B cell (primary cell): ENCODE results near the gene STPG3. TPM values are rescaled to one million over a fixed set of nuclear protein-coding genes. Genes with fewer than 3 reads are reported as not detected.

Experiments used
- ATAC-seq: fragments of 200-7000 bp; cut with Tn5 transposase; one replicate; pipeline ENCODE4 v1.10.0; 2021; ENCODE audit warnings: low read depth, mild to moderate bottlenecking, moderate number of reproducible peaks, moderate library complexity
- CTCF ChIA-PET: fragments of 350-600 bp; sonication (Branson Sonifier 250); formaldehyde crosslinking; loops from one replicate; lab custom pipeline; 2021; ENCODE audit warnings: antibody characterized with exemption, inconsistent platforms; lab: Charles Lee
- POLR2A ChIA-PET: fragments of 350-600 bp; sonication (Branson Sonifier 250); formaldehyde crosslinking; loops from one replicate; lab custom pipeline; 2021; ENCODE audit warnings: antibody characterized with exemption; lab: Charles Lee
- DNase-seq: peaks from one replicate; pipeline ENCODE4 v3.0.0; 2013
- H2AFZ ChIP-seq: 2 replicates; pipeline ENCODE4 v1.6.1; 2012; ENCODE audit warnings: mild to moderate bottlenecking, low read depth, low read length; ENCODE audit not compliant: insufficient read depth, poor library complexity, severe bottlenecking
- H3K27ac ChIP-seq, 2 donors: 1 replicate in 1 of 2; 2 replicates in 1 of 2; pipeline ENCODE4 v1.5.1; 2012 to 2013; ENCODE audit warnings: low read length in 2 of 2, mild to moderate bottlenecking in 2 of 2, moderate library complexity in 1 of 2
- H3K27me3 ChIP-seq, 4 experiments: fragments of 200-600 bp in 1 of 4; sonication (generic) in 1 of 4; replicated peaks in 1 of 4; 1 replicate in 2 of 4; 2 replicates in 2 of 4; pipeline versions ENCODE4 v1.6.1 to v1.7.0; 2013 to 2016; ENCODE audit warnings: low read length in 3 of 4, mild to moderate bottlenecking in 2 of 4, mixed read lengths in 1 of 4, moderate library complexity in 1 of 4; ENCODE audit not compliant: insufficient read depth in 4 of 4, control insufficient read depth in 3 of 4; ENCODE audit errors: control extremely low read depth in 1 of 4
- H3K36me3 ChIP-seq, 2 experiments: replicated peaks in 1 of 2; 1 replicate in 1 of 2; 2 replicates in 1 of 2; pipeline versions ENCODE4 v1.6.1 to v1.7.1; 2013; ENCODE audit warnings: low read length in 1 of 2; ENCODE audit not compliant: insufficient read depth in 2 of 2, control insufficient read depth in 1 of 2; ENCODE audit errors: control extremely low read depth in 1 of 2, extremely low read depth in 1 of 2
- H3K4me1 ChIP-seq, 2 donors: fragments of 200-600 bp in 1 of 2; sonication (generic) in 1 of 2; 1 replicate in 1 of 2; 2 replicates in 1 of 2; pipeline versions ENCODE4 v1.5.1 to v1.6.1; 2013 to 2017; ENCODE audit warnings: low read length in 2 of 2; ENCODE audit not compliant: control insufficient read depth in 2 of 2, insufficient read depth in 2 of 2
- H3K4me2 ChIP-seq: replicated peaks from 2 replicates; pipeline ENCODE3; 2012; ENCODE audit warnings: mild to moderate bottlenecking, low read depth, low read length; ENCODE audit not compliant: poor library complexity, severe bottlenecking
- H3K4me3 ChIP-seq, 5 experiments: fragments of 200-600 bp in 1 of 5; sonication (generic) in 1 of 5; 1 replicate in 3 of 5; 2 replicates in 2 of 5; pipeline versions ENCODE4 v1.5.1 to v1.7.0; 2011 to 2016; ENCODE audit warnings: low read length in 4 of 5, mild to moderate bottlenecking in 4 of 5, low read depth in 2 of 5, control low read depth in 1 of 5, moderate library complexity in 1 of 5; ENCODE audit not compliant: insufficient read depth in 1 of 5; ENCODE audit errors: control extremely low read depth in 1 of 5, extremely low read depth in 1 of 5
- H3K79me2 ChIP-seq: fragments of 200-600 bp; sonication (generic); one replicate; pipeline ENCODE4 v1.6.0; 2016; ENCODE audit warnings: low read length; ENCODE audit not compliant: control insufficient read depth, insufficient read depth
- H3K9ac ChIP-seq: fragments of 200-600 bp; sonication (generic); 2 replicates; pipeline ENCODE4 v1.6.1; 2017; ENCODE audit warnings: mild to moderate bottlenecking, low read length, moderate library complexity
- H3K9me3 ChIP-seq, 3 donors: one replicate each; pipeline versions ENCODE4 v1.6.1 to v1.7.1; 2013; ENCODE audit warnings: low read length in 2 of 3; ENCODE audit not compliant: control insufficient read depth in 2 of 3, insufficient read depth in 1 of 3; ENCODE audit errors: control extremely low read depth in 1 of 3
- H4K20me1 ChIP-seq: 2 replicates; pipeline ENCODE4 v1.6.0; 2012; ENCODE audit warnings: mild to moderate bottlenecking, low read length; ENCODE audit not compliant: insufficient read depth, control insufficient read depth, poor library complexity, severe bottlenecking
- H3K27ac Mint-ChIP-seq: one replicate; pipeline ENCODE4 v1.8.0; 2021; ENCODE audit warnings: mixed read lengths
- H3K27me3 Mint-ChIP-seq: one replicate; pipeline ENCODE4 v1.8.0; 2021; ENCODE audit warnings: mixed read lengths
- H3K4me1 Mint-ChIP-seq: one replicate; pipeline ENCODE4 v1.8.0; 2021; ENCODE audit warnings: mixed read lengths
- H3K4me3 Mint-ChIP-seq: one replicate; pipeline ENCODE4 v1.8.0; 2021; ENCODE audit warnings: mixed read lengths
- H3K9me3 Mint-ChIP-seq: one replicate; pipeline ENCODE4 v1.8.0; 2022; ENCODE audit warnings: mixed read lengths; ENCODE audit not compliant: insufficient read depth
- CTCF ChIP-seq: fragments of 200-600 bp; IDR thresholded peaks from one replicate; pipeline ENCODE4 v1.8.0; 2022; ENCODE audit warnings: antibody characterized with exemption, mild to moderate bottlenecking
- EZH2 ChIP-seq: IDR thresholded peaks from 2 replicates; pipeline ENCODE4 v1.6.1; 2012; ENCODE audit warnings: borderline replicate concordance, low read depth, mild to moderate bottlenecking, moderate library complexity, low read length; ENCODE audit not compliant: insufficient read depth, poor library complexity, severe bottlenecking
- WGBS: methylation state at CpG from one replicate; pipeline ENCODE4 v1.1.5; 2013; ENCODE audit warnings: missing lambda C conversion rate; ENCODE audit not compliant: insufficient coverage; 5-methylcytosine and 5-hydroxymethylcytosine counted together
- intact Hi-C: fragments of 100-400 bp; cut with micrococcal nuclease; formaldehyde crosslinking; loops from one replicate; pipeline ENCODE4 v1.10.0; 2022
- polyA plus RNA-seq: library from polyadenylated mRNA; depleted of rRNA; stranded (reverse); fragments of >200 nt; gene quantifications from 2 replicates; pipeline ENCODE4 v1.2.3, GENCODE V29; 2012
- total RNA-seq, 2 donors: library from RNA; stranded (reverse); fragments of 120-200 nt in 1 of 2; gene quantifications; 1 replicate in 1 of 2; 2 replicates in 1 of 2; pipeline versions ENCODE4 v1.2.3 to v1.2.4, GENCODE V29; 2013 to 2022

Gene STPG3
- total and polyA plus RNA-seq, 2 donors (not counting 1 experiment from before 2014, with no cell fraction given): not detected

DNA sequence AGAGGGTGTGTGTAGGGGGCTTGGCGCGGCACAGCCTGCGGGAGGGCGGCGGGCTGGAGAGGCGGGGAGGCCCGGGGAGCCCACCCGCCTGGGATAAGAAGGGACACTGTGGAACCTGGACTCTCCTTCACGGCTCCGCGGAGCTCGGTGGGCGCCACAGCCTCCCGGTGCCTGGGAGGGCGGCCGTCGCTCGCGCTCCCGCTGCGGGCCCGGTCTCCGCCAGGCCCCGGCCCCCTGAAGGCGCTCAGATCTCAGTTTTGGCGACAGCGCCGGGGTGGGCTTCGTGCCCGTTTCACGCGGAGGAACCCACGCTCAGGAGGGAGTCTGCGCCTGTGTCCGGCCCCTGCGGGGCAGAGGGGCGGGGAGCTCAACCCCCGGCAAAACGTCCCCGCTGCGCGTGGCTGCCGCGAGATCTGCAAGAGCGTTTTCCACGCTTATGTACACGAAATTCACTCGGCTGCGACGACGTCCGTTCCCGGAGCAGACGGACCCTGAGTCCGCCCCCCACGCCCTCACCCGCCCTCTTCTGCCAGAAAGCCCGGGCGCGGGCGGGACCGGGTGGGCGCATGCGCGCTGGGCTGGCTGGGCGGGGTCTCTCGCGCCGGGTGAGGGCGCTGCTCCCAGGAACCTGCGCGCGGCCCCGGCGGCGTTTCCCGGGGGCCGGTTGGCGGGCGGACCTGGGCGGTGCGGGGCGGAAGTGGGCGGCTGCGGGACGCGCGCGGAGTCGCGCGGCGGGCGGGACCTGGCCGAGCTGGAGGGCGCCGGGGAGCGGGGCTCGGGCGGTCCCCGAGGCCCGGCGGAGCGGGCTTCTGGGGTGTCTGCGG, 3.8 kb downstream of the STPG3 start, which contains the start of gene NELFB:
TSS of gene NELFB (plus strand) at position 704 of the 824 bp plus-strand sequence.
- peaks cover 35% of the 10 kb centered on the region for H3K79me2 ChIP-seq
- Mint-ChIP-seq H3K4me1 (peaks cover 25% of the 10 kb centered on the region), H3K27me3 (no peaks in the 10 kb centered on the region), H3K9me3 (no peaks in the 10 kb centered on the region), H3K27ac (peak within 1 kb of the TSS; percentile 89), H3K4me3 (peak within 1 kb of the TSS; percentile 89)
- peaks cover 0 to 14% of the 10 kb centered on the region in 2 experiments for H3K36me3 ChIP-seq
- DNase-seq: peak; percentile 94
- peak within 1 kb of the TSS; percentile 85 for H3K9ac ChIP-seq
- no peaks in the 10 kb centered on the region for H3K9me3 ChIP-seq
- H2AFZ ChIP-seq: peak within 1 kb of the TSS; percentile 91
- H3K27ac ChIP-seq: peak within 1 kb of the TSS; percentile 3 to 72
- no peaks in the 10 kb centered on the region for H3K27me3 ChIP-seq
- ChIA-PET POLR2A (interaction anchor here (0.7 to 3.5 kb wide), 8 partner anchors 12 to 168 kb away, joined by 3 to 29 read pairs (median 4); partner anchors contain the start of genes EXD3, MAN1B1, NOXA1 and TOR4A), CTCF (interaction anchor here (1.0 to 3.0 kb wide), 7 partner anchors 9 to 47 kb away, joined by 3 to 18 read pairs (median 3); partner anchors contain the start of genes CYSRT1, NRARP, TOR4A and TUBB4B)
- H3K4me2 ChIP-seq: peak within 1 kb of the TSS; percentile 92
- TF ChIP-seq CTCF (no peak), EZH2 (no peak)
- 3% methylated on average over 105 of the region's 105 CpGs for WGBS
- intact Hi-C loops: loop anchor here (1.0 to 2.0 kb wide), 4 partner anchors 14 to 55 kb away; partner anchors contain the start of genes TOR4A, TPRN and TUBB4B
- peak within 1 kb of the TSS; percentile 44 to 95 (median 81) for H3K4me3 ChIP-seq
- ATAC-seq: peak; percentile 88
- peaks cover 18% of the 10 kb centered on the region for H4K20me1 ChIP-seq
- H3K4me1 ChIP-seq: peaks cover 17 to 27% of the 10 kb centered on the region in 2 donors
